H1 (cell line): ENCODE data around the gene TMEM164. TPM values are rescaled to one million over a fixed set of nuclear protein-coding genes. Genes with fewer than 3 reads are reported as not detected.

Experiments
- CTCF ChIA-PET: fragments of 300-600 bp; sonication (Branson Sonifier 250); formaldehyde crosslinking; loops from one replicate; lab custom pipeline; 2021; ENCODE audit not compliant: partially characterized antibody; lab: Charles Lee
- POLR2A ChIA-PET: fragments of 300-600 bp; sonication (Branson Sonifier 250); formaldehyde crosslinking; loops from one replicate; lab custom pipeline; 2021; ENCODE audit warnings: inconsistent platforms; ENCODE audit not compliant: partially characterized antibody; lab: Charles Lee
- DNase-seq, 2 experiments: peaks; one replicate each; pipeline versions ENCODE4 v3.0.0 to v3.0.0-alpha.2; 2010 to 2022; ENCODE audit warnings: low spot score in 2 of 2, low read depth in 1 of 2, mixed read lengths in 1 of 2
- FAIRE-seq: peaks from 2 replicates; lab custom pipeline; 2011; peaks lifted over from hg19 to GRCh38; lab: Jason Lieb, UNC
- H2AFZ ChIP-seq: 2 replicates; pipeline ENCODE4 v1.8.1; 2012; ENCODE audit warnings: low read length, inconsistent platforms
- H2AK5ac ChIP-seq: 2 replicates; pipeline ENCODE4 v1.6.1; 2013; ENCODE audit warnings: low read depth, low read length
- H2BK120ac ChIP-seq: replicated peaks from 2 replicates; pipeline ENCODE3; 2013; ENCODE audit warnings: low read depth, low read length, inconsistent platforms
- H2BK12ac ChIP-seq: 2 replicates; pipeline ENCODE4 v1.6.1; 2013; ENCODE audit warnings: low read depth, low read length
- H2BK15ac ChIP-seq: 2 replicates; pipeline ENCODE4 v1.6.1; 2013; ENCODE audit warnings: low read length
- H2BK20ac ChIP-seq: 2 replicates; pipeline ENCODE4 v1.6.1; 2013; ENCODE audit warnings: low read length
- H2BK5ac ChIP-seq: 2 replicates; pipeline ENCODE4 v1.6.1; 2013; ENCODE audit warnings: low read depth, low read length
- H3K14ac ChIP-seq: 2 replicates; pipeline ENCODE4 v1.6.1; 2013; ENCODE audit warnings: inconsistent platforms; ENCODE audit not compliant: insufficient read length
- H3K18ac ChIP-seq: 2 replicates; pipeline ENCODE4 v1.6.1; 2013; ENCODE audit warnings: low read length; ENCODE audit errors: extremely low read depth
- H3K23ac ChIP-seq: 2 replicates; pipeline ENCODE4 v1.6.1; 2013; ENCODE audit warnings: inconsistent platforms; ENCODE audit not compliant: insufficient read length
- H3K23me2 ChIP-seq: 2 replicates; pipeline ENCODE4 v1.6.1; 2013; ENCODE audit warnings: low read depth, low read length
- H3K27ac ChIP-seq: 2 replicates; pipeline ENCODE4 v1.6.1; 2011; ENCODE audit warnings: low read depth, low read length, inconsistent platforms
- H3K27me3 ChIP-seq, 4 experiments: replicated peaks in 1 of 4; 1 replicate in 1 of 4; 2 replicates in 3 of 4; pipeline versions ENCODE4 v1.6.1 to v1.8.1; 2011 to 2013; ENCODE audit warnings: low read length in 3 of 4, mild to moderate bottlenecking in 3 of 4, inconsistent platforms in 2 of 4, mixed read lengths in 2 of 4, moderate library complexity in 1 of 4; ENCODE audit not compliant: control insufficient read depth in 3 of 4, insufficient read depth in 3 of 4; ENCODE audit errors: extremely low read depth in 1 of 4
- H3K36me3 ChIP-seq, 4 experiments: 2 replicates each; pipeline versions ENCODE4 v1.6.1 to v1.8.1; 2011 to 2013; ENCODE audit warnings: mild to moderate bottlenecking in 4 of 4, low read length in 3 of 4, moderate library complexity in 2 of 4, control low read depth in 1 of 4, inconsistent platforms in 1 of 4; ENCODE audit not compliant: insufficient read depth in 4 of 4, control insufficient read depth in 2 of 4
- H3K4ac ChIP-seq: replicated peaks from 2 replicates; pipeline ENCODE3; 2013; ENCODE audit warnings: low read length, low read depth, mixed read lengths, inconsistent platforms; ENCODE audit not compliant: insufficient read length
- H3K4me1 ChIP-seq, 4 experiments: replicated peaks in 1 of 4; 1 replicate in 1 of 4; 2 replicates in 3 of 4; pipeline versions ENCODE4 v1.6.1 to v1.8.1; 2011 to 2013; ENCODE audit warnings: low read length in 3 of 4, inconsistent platforms in 2 of 4, mixed read lengths in 1 of 4; ENCODE audit not compliant: insufficient read depth in 4 of 4, control insufficient read depth in 3 of 4
- H3K4me2 ChIP-seq, 2 experiments: 2 replicates each; pipeline versions ENCODE4 v1.6.1 to v1.8.1; 2011 to 2013; ENCODE audit warnings: low read depth in 2 of 2, low read length in 2 of 2, control low read depth in 1 of 2, inconsistent platforms in 1 of 2, mild to moderate bottlenecking in 1 of 2; ENCODE audit not compliant: insufficient read depth in 1 of 2
- H3K4me3 ChIP-seq, 4 experiments: fragments of 200-600, 300-600 bp in 1 of 4; sonication (generic), shearing (Covaris generic), sonication (Bioruptor Twin) in 1 of 4; 2 replicates each; pipeline versions ENCODE4 v1.5.1 to v1.8.1; 2011 to 2016; ENCODE audit warnings: low read length in 4 of 4, low read depth in 3 of 4, control low read depth in 2 of 4, inconsistent platforms in 2 of 4, mild to moderate bottlenecking in 2 of 4, mixed read lengths in 1 of 4, moderate library complexity in 1 of 4; ENCODE audit not compliant: insufficient read depth in 2 of 4; ENCODE audit errors: extremely low read depth in 1 of 4
- H3K56ac ChIP-seq: replicated peaks from 2 replicates; pipeline ENCODE3; 2013; ENCODE audit warnings: low read depth, mild to moderate bottlenecking, mixed read lengths, low read length, inconsistent platforms; ENCODE audit not compliant: insufficient read length
- H3K79me1 ChIP-seq: 2 replicates; pipeline ENCODE4 v1.6.1; 2013; ENCODE audit warnings: low read depth, low read length, control low read depth
- H3K79me2 ChIP-seq, 2 experiments: 2 replicates each; pipeline versions ENCODE4 v1.6.1 to v1.8.1; 2012 to 2013; ENCODE audit warnings: low read length in 2 of 2, mild to moderate bottlenecking in 2 of 2, inconsistent platforms in 1 of 2; ENCODE audit not compliant: insufficient read depth in 2 of 2, control insufficient read depth in 1 of 2
- H3K9ac ChIP-seq, 4 experiments: replicated peaks in 1 of 4; 1 replicate in 1 of 4; 2 replicates in 3 of 4; pipeline versions ENCODE4 v1.6.1 to v1.8.1; 2011 to 2013; ENCODE audit warnings: low read depth in 3 of 4, low read length in 3 of 4, control low read depth in 2 of 4, mild to moderate bottlenecking in 2 of 4, moderate library complexity in 2 of 4, inconsistent platforms in 1 of 4; ENCODE audit errors: extremely low read depth in 1 of 4
- H3K9me3 ChIP-seq, 2 experiments: 2 replicates each; pipeline versions ENCODE4 v1.6.1 to v1.8.1; 2012 to 2013; ENCODE audit warnings: mild to moderate bottlenecking in 2 of 2, moderate library complexity in 2 of 2, control low read depth in 1 of 2, inconsistent platforms in 1 of 2, low read depth in 1 of 2, low read length in 1 of 2, mixed read lengths in 1 of 2; ENCODE audit not compliant: insufficient read depth in 2 of 2
- H4K20me1 ChIP-seq, 2 experiments: replicated peaks in 1 of 2; 2 replicates each; pipeline versions ENCODE3 to v1.8.1; 2011 to 2013; ENCODE audit warnings: inconsistent platforms in 2 of 2, low read length in 2 of 2, mild to moderate bottlenecking in 1 of 2; ENCODE audit not compliant: insufficient read depth in 2 of 2, control insufficient read depth in 1 of 2
- H4K5ac ChIP-seq: 2 replicates; pipeline ENCODE4 v1.6.1; 2013; ENCODE audit warnings: low read length, low read depth, mixed read lengths, inconsistent platforms; ENCODE audit not compliant: insufficient read length
- H4K8ac ChIP-seq: 2 replicates; pipeline ENCODE4 v1.8.0; 2013; ENCODE audit warnings: mild to moderate bottlenecking, moderate library complexity, low read length, inconsistent platforms; ENCODE audit not compliant: insufficient read depth; ENCODE audit errors: extremely low read depth
- H4K91ac ChIP-seq: replicated peaks from 2 replicates; pipeline ENCODE3; 2013; ENCODE audit warnings: low read length, mixed read lengths, inconsistent platforms; ENCODE audit not compliant: insufficient read length
- CTCF ChIP-seq, 3 experiments: IDR thresholded peaks; 1 replicate in 2 of 3; 2 replicates in 1 of 3; pipeline versions ENCODE4 v1.5.1 to v1.6.1; 2011; ENCODE audit warnings: low read length in 3 of 3, mild to moderate bottlenecking in 3 of 3, inconsistent platforms in 2 of 3, low read depth in 1 of 3, moderate library complexity in 1 of 3; ENCODE audit not compliant: insufficient read depth in 1 of 3; ENCODE audit errors: control extremely low read depth in 1 of 3
- SIX5 ChIP-seq: IDR thresholded peaks from 2 replicates; pipeline ENCODE4 v1.6.1; 2011; ENCODE audit warnings: mild to moderate bottlenecking, low read depth, low read length
- WGBS, 2 experiments: shearing (Covaris generic) in 1 of 2; methylation state at CpG; one replicate each; pipeline versions ENCODE4 v1.1.6 to v1.1.7; 2013 to 2015; ENCODE audit warnings: low lambda C conversion rate in 2 of 2, mixed read lengths in 2 of 2, inconsistent platforms in 1 of 2, low coverage in 1 of 2, missing lambda C conversion rate in 1 of 2; ENCODE audit not compliant: insufficient replicate concordance in 2 of 2, insufficient coverage in 1 of 2, insufficient read length in 1 of 2; ENCODE audit errors: extremely low coverage in 1 of 2, missing lambda C conversion rate in 1 of 2; 5-methylcytosine and 5-hydroxymethylcytosine counted together
- polyA plus RNA-seq, 7 experiments: library from polyadenylated mRNA; depleted of rRNA in 3 of 7; stranded (reverse) in 5 of 7; unstranded in 2 of 7; fragments of >200 nt in 5 of 7; fragments of 200-250 nt in 2 of 7; gene quantifications; 1 replicate in 5 of 7; 2 replicates in 1 of 7; 4 replicates in 1 of 7; pipeline versions ENCODE4 v1.2.1 to v1.2.3, GENCODE V29; 2011 to 2013; ENCODE audit warnings: missing spikeins in 2 of 7, mixed read lengths in 2 of 7
- total RNA-seq: library from RNA; stranded (reverse); fragmentation: NEBNext Ultra II Directional; extraction: Animal tissue kit (Norgen Biotek cat#: 25700); gene quantifications from 2 replicates; pipeline ENCODE4 v1.2.1, GENCODE V29; 2021

Gene TMEM164
- total and polyA plus RNA-seq, 2 of the 8 experiments (the other 6 are each of a cell fraction or from before 2014, with no cell fraction given), result 7.3 to 14.8 TPM

- Histone ChIP-seq H3K27ac (no peak overlapping the region), H3K36me3 (no peaks in the 10 kb centered on the region), H4K8ac (no peak overlapping the region), H2BK12ac (no peak overlapping the region), H2BK5ac (no peak overlapping the region), H2AFZ (no peak overlapping the region), H3K27me3 (no peaks in the 10 kb centered on the region), H3K79me1 (no peaks in the 10 kb centered on the region), H3K9me3 (no peaks in the 10 kb centered on the region), H2BK120ac (no peak overlapping the region), H2BK15ac (no peak overlapping the region), H3K4me3 (no peak overlapping the region), H2BK20ac (no peak overlapping the region), H3K56ac (no peak overlapping the region), H2AK5ac (no peak overlapping the region), H4K5ac (no peak overlapping the region), H3K79me2 (no peaks in the 10 kb centered on the region), H3K18ac (no peak overlapping the region), H3K14ac (no peak overlapping the region), H4K91ac (no peak overlapping the region), H3K4me2 (no peak overlapping the region), H3K9ac (no peak overlapping the region), H3K4ac (no peak overlapping the region), H3K23me2 (no peaks in the 10 kb centered on the region), H3K4me1 (peaks cover 0 to 6% (median under 1%) of the 10 kb centered on the region in 4 experiments; a peak in 3 of 7 replicates), H3K23ac (no peak overlapping the region), H4K20me1 (peaks cover 0 to 2% of the 10 kb centered on the region in 2 experiments)
- POLR2A ChIA-PET, result no interaction called here
- CTCF ChIA-PET, result interaction anchor here (0.7 to 34.1 kb wide), 11 partner anchors 10 to 337 kb away, joined by 3 to 742 read pairs (median 4); no protein-coding TSS in a partner anchor
- FAIRE-seq (no peak), DNase-seq (no peak)
- TF ChIP-seq SIX5 (no peak), CTCF (IDR thresholded peaks at IDR 0.05; ENCODE audit: control extremely low read depth in 1 of 3, insufficient read depth in 1 of 3, low read depth in 1 of 3, low read length in 3 of 3) (peak in 2 of 3 experiments; percentile 2 to 6; a peak in 2 of 4 replicates)
- WGBS, 2 experiments, result 76% methylated on average over 6 of the region's 6 CpGs; no CpG with 5 or more reads in 1 of the 2 experiments
These were observed 153.3 kb downstream of the TMEM164 start for GRCh38 chrX:110156167-110156754.
